NOMO-1 treated with dmso at 0.1 percent for 144 hours (cell line): Measurements from ENCODE around the gene PTPRT.
A peak's percentile ranks its signal among the peaks of the same experiment; 100 is the strongest.

Experiments used
- DNase-seq: peaks from one replicate; lab custom pipeline; 2025; ENCODE audit not compliant: unreplicated experiment; lab: John Stamatoyannopoulos, UW

The PTPRT gene

GRCh38 chr20:42158272-42158671, 1031.4 kb downstream of the PTPRT start:
- DNase-seq, result no peak

- DNase-seq, result no peak
Observed at GRCh38 chr20:42155586-42155985, 1034.1 kb downstream of the PTPRT start.

DNA sequence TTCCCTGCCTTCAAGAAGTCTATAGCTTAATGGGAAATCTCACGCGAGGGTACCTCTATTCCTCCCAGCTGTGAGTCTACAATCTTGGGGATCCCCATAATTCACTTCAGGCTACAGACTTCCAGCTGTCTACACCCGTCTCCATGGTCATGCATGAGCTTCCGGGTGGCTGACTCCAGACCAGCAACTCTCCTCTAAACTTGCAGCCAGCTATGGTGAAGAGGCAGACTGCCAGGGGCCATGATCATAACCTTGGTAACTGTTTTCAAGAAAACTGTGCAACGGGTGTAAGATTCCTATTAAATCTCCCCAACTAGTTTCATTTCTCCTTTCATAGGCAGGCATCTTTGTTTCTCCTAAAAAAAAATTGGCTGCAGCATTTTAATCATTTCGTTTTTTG, 1037.1 kb downstream of the PTPRT start:
- no peak for DNase-seq

- no peak for DNase-seq
Observed at GRCh38 chr20:42150230-42150629, 1039.5 kb downstream of the PTPRT start.

GRCh38 chr20:42138729-42139128, 1051.0 kb downstream of the PTPRT start:
- no peak for DNase-seq

DNA sequence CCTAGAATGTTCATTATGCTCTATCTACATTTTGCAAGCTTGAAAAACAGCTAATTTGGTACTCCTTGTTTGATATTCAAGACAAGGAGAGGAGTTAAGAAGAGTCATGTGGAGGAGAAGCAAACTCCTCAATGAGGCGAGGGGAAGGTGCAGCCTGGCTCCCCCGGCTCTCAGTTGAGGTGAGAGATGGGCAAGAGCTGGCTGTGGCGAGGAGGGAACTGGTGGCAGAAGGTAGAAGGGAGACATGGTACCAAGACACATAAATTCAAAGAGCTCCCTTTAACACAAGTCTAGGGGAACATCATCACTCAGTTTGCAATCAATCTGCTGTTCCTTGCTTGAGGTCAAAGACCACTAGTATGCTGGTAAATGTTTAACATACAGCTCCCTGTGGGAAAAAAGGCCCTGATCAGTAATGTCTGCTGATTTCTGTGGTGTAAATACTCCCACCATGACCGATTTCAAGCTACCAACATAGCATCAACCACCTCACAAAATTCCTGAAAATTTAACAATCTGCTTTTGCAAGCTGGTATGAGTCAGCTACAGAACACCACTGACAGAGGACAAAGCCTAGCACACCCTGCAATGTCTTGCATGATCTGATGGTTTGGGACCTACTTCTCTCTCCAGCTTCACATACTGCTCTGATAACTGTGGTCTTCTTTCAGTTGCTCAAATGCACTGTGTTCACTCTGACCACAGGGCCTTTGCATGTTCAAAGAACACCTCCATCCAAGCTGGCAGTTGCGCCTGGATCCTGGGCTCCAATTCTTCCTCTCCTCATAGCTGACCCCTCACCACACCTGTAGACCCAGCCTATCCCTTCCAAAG, 1055.2 kb downstream of the PTPRT start:
- DNase-seq, result no peak

DNA sequence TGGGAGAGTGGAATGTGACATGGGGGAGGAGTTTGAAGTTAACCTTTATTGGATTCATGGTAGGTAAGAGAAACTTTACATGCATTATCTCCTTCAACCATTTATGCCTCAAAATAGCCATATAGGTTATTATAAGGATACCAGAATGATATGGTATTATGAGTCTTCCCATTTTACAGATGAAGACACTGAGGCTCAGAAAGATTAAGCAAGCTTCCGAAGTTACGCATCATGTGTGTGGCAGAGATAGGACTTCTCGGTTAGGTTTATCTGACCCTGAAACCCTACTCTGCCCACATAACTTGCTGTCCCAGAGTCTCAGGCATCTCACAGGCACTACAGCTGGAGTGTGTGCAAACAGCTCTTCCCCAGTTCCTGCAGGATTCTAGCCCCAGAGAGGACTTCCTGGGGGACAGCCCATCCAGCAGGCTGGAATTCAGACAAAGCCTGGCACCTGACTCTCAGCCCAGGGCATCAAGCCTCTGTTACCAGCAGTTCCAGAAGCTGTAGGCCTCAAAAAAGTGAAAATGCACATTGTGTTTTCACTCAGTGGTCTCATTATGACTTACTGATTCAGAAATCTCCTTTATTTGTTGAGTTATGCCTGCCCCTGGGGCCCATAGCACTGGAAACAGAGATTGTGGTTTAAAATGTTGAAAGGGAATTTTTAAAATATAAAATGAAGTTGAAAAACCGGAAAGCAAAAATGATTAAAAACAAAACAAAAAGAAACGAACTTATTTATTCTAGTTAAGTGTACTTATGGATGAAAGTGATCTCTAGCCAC, 1058.7 kb downstream of the PTPRT start:
- DNase-seq, result no peak

GRCh38 chr20:42125426-42125825, 1064.3 kb downstream of the PTPRT start:
- DNase-seq, result peak; percentile 34

DNA sequence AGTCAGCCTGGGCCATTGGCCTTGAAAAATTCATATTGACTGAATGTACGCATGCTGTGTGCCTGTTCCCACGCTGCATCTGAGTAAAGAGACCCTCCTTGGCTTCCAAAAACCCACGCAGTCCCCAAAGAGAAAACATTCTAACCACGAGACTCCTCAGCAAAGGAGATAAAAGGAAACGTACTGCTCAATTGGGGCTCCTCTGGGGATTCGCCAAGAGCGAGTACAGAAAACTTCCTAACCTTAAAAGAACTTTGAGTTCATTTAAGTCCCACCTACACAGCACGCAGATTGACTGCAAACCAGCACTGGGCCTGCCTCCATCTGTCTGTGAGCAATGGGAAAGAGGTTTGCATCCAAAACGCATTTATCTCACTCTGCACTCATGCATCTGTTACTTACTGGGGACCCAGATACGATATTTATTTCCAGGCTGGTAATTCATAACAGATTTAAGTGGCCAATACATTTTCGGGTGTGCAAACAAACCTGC, 1065.7 kb downstream of the PTPRT start:
- no peak for DNase-seq

DNA sequence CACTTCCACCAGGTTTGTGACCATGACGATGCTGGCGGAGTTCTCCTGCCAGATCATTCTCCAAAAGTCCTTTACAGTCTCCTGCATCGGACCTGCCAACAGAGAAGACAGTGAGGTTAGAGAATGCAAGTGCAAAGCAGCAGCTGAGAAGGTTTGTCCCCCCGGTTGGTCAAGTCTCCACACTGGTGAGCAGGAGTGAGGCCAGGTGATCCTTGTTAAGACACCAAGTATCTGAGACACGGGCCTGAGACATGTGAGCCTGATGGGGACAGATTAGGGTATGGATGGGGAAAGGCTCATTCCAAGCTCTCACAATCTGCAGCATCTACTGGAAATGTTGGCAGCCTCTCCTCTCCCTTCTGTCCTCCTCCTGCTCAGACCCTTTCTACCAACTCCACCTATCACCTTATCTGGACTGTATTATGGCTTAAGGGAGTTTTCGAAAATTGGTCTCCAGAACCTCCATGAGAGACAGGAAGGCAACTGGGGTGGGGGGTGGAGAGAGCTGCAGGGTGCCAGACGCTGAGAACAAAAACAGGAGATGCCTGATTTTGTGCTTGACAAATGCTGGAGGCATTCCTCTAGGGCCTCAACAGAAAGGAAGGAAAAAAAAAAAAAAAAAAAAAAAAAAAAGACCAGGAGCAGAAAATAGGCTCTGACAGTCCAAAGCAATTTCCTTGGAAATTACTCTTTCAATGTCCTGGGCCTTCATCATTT, 1071.1 kb downstream of the PTPRT start:
- DNase-seq, result no peak

DNA sequence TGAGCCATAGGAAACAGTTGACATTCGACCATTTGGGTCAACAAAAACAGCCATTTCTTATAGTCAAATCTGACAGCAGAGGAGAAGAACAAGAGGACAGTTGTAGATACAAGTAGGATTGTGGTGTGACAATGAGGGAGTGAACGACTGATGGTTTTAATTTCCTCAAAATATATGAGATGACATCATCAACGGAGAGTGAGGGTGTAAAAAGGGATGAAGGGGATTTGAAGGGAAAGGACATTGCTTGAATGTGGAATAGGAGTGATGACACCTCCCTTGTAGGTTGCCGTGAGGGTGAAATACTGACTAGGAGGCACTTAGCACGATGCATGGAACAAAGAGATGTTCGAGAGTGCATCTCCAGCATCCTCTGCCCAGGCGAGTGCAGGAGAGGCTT, 1071.7 kb downstream of the PTPRT start:
- no peak for DNase-seq

GRCh38 chr20:42113236-42113635, 1076.5 kb downstream of the PTPRT start:
- DNase-seq, result no peak

GRCh38 chr20:42112161-42112560, 1077.5 kb downstream of the PTPRT start:
- no peak for DNase-seq

GRCh38 chr20:42111349-42111748, 1078.4 kb downstream of the PTPRT start:
- DNase-seq, result no peak

GRCh38 chr20:42110301-42110700, 1079.4 kb downstream of the PTPRT start:
- DNase-seq, result no peak

DNA sequence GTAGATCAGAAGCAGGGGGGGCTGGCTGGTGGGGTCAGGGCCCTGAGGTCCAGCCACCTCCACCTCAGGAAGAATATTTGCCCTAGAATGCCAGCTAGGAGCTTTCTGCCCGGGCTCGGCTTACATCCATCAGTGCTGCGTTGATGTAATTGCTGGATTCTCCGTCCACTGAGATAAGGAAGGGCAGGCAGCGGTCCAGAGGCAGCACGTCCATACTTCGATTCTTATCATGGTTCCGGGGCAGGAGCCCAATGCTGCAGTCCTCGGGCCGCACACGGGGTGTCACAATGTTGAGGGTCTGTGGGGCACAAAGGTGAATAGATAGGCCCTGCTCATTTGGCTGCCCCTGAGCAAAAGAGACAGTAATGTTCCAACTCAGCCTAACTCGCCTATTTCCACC, 1087.7 kb downstream of the PTPRT start:
- DNase-seq, result no peak

DNA sequence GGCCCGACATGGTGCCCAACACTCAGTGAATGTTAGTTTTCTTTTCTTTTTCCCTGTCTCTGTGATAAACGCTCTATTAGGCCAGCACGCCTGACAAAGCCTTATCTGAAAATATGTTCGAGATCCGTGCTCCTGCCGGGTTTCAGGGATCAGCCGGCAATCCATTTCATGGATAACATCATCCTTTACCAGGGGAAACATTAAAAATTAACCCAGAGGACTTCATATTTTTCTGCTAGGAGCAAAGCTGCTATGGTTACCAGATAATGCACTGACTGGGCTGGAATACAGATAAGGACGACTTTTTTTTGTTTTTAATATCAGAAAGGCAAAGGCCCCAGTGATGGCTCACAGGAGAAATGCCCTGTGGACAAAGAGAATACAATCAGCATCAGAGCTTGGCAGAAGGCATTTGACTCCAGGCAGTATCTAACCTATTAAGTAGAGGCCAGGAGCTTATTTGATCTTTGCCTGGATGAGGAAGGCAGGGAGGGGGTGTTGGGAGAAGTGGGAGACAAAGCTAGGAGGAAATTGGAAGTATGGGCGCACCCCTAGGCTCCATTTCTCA, 1089.5 kb downstream of the PTPRT start:
- no peak for DNase-seq

GRCh38 chr20:42099101-42099500, 1090.6 kb downstream of the PTPRT start:
- DNase-seq, result no peak

- DNase-seq, result no peak
Observed at GRCh38 chr20:42098418-42098817, 1091.3 kb downstream of the PTPRT start.

- no peak for DNase-seq
Observed at GRCh38 chr20:42097741-42098140, 1092.0 kb downstream of the PTPRT start.

DNA sequence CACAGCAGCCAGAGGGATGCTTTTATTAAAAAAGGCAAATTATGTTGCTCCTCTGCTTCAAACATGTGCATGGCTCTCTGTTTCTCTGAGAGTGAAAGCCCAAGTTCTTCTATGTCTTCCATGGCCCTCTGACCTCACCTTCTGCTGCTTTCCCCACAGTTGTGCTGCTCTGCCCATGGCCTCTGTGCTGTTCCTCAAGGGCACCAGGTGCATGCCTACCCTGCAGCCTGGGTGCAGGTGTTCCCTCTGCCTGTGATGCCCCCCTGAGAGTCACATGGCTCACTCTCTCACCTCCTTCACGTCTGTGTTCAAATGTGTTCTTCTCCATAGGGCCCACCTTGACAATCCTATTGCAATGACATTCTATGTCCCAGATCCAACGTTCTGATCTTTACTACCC, 1094.5 kb downstream of the PTPRT start:
- no peak for DNase-seq
